Left lung (tissue), 10 donors: ENCODE measurements around the gene RAB28. TPM values are rescaled to one million over a fixed set of nuclear protein-coding genes. Genes with fewer than 3 reads are reported as not detected.

ENCODE experiments used
- ATAC-seq: fragments of 200-7000 bp; cut with Tn5 transposase; one replicate; pipeline ENCODE4 v1.9.1; 2020; ENCODE audit warnings: moderate library complexity
- DNase-seq, 4 donors: peaks; one replicate each; pipeline ENCODE4 v3.0.0-alpha.2; 2013 to 2020
- H3K27ac ChIP-seq, 2 donors: fragments of 200-600 bp; sonication (generic) in 1 of 2; one replicate each; pipeline versions ENCODE4 v1.5.0 to v1.8.0; 2020 to 2021
- H3K27me3 ChIP-seq, 2 donors: fragments of 200-600 bp; sonication (generic) in 1 of 2; one replicate each; pipeline versions ENCODE4 v1.5.0 to v1.8.0; 2020 to 2021
- H3K36me3 ChIP-seq, 2 donors: fragments of 200-600 bp; sonication (generic) in 1 of 2; one replicate each; pipeline versions ENCODE4 v1.5.0 to v1.8.0; 2020 to 2021
- H3K4me1 ChIP-seq, 2 donors: fragments of 200-600 bp; one replicate each; pipeline ENCODE4 v1.8.0; 2021
- H3K4me3 ChIP-seq, 2 donors: fragments of 200-600 bp; sonication (generic) in 1 of 2; one replicate each; pipeline versions ENCODE4 v1.5.0 to v1.8.0; 2020 to 2021; ENCODE audit warnings: mild to moderate bottlenecking in 1 of 2
- H3K9me3 ChIP-seq, 2 donors: fragments of 200-600 bp; sonication (generic) in 1 of 2; one replicate each; pipeline versions ENCODE4 v1.5.0 to v1.8.0; 2020 to 2021
- intact Hi-C, 2 donors: fragments of 100-400 bp; cut with DNase I; formaldehyde crosslinking; loops; one replicate each; pipeline versions ENCODE4 v1.11.2 to v1.14.2; 2022
- polyA plus RNA-seq, 6 donors: library from polyadenylated mRNA; unstranded; fragments of 120-200 nt; gene quantifications; one replicate each; pipeline ENCODE4 v1.2.1, GENCODE V29; 2013; ENCODE audit not compliant: insufficient read length in 6 of 6
- total RNA-seq, 2 donors: library from RNA; stranded (reverse); fragmentation: NEBNext Ultra II Directional; extraction: Animal tissue kit (Norgen Biotek cat#: 25700); gene quantifications; one replicate each; pipeline ENCODE4 v1.2.1, GENCODE V29; 2021
- TF ChIP-seq, protein P1 (sequence below), 2 donors: fragments of 200-600 bp; sonication (generic) in 1 of 2; IDR thresholded peaks; one replicate each; pipeline versions ENCODE4 v1.5.0 to v1.8.0; 2021; ENCODE audit warnings: antibody characterized with exemption in 2 of 2
- donor health status: DM: no; HTN: yes; CAD: no.
- donor health status: DM: no; HTN: no; CAD: no.

The RAB28 gene
- total and polyA plus RNA-seq, 8 donors: 12.2 to 33.4 (median 30.6) TPM

DNA sequence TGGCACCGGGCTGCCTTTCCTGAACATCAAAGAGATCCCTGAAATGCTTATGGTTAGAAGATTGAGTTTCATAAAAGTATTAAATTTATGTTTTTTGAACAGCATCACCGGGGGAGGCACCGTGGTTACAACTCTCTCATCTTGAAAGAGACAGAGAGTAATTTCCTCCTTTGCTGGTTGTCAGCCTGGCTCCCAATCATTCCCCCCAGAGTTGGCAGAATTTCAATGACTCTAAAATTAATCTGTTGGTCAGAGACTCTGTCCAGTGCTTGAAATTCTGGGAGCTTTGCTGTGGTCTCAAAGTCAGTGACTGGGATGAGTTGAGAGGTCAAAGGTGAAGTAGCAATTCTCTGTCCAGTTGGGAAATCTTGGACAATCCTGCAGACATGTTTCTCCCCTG, 135.9 kb downstream of the RAB28 start:
- ATAC-seq: no peak
- H3K4me1 ChIP-seq: no peaks in the 10 kb centered on the region
- TF ChIP-seq, protein P1, sequence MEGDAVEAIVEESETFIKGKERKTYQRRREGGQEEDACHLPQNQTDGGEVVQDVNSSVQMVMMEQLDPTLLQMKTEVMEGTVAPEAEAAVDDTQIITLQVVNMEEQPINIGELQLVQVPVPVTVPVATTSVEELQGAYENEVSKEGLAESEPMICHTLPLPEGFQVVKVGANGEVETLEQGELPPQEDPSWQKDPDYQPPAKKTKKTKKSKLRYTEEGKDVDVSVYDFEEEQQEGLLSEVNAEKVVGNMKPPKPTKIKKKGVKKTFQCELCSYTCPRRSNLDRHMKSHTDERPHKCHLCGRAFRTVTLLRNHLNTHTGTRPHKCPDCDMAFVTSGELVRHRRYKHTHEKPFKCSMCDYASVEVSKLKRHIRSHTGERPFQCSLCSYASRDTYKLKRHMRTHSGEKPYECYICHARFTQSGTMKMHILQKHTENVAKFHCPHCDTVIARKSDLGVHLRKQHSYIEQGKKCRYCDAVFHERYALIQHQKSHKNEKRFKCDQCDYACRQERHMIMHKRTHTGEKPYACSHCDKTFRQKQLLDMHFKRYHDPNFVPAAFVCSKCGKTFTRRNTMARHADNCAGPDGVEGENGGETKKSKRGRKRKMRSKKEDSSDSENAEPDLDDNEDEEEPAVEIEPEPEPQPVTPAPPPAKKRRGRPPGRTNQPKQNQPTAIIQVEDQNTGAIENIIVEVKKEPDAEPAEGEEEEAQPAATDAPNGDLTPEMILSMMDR (IDR thresholded peaks at IDR 0.05): no peak
- H3K27me3 ChIP-seq: no peaks in the 10 kb centered on the region
- H3K9me3 ChIP-seq: peaks cover 0 to 12% of the 10 kb centered on the region in 2 donors
- no peaks in the 10 kb centered on the region for H3K36me3 ChIP-seq
- no peak overlapping the region for H3K4me3 ChIP-seq
- no peak overlapping the region for H3K27ac ChIP-seq
- intact Hi-C loops: no loop called here
- DNase-seq: no peak

DNA sequence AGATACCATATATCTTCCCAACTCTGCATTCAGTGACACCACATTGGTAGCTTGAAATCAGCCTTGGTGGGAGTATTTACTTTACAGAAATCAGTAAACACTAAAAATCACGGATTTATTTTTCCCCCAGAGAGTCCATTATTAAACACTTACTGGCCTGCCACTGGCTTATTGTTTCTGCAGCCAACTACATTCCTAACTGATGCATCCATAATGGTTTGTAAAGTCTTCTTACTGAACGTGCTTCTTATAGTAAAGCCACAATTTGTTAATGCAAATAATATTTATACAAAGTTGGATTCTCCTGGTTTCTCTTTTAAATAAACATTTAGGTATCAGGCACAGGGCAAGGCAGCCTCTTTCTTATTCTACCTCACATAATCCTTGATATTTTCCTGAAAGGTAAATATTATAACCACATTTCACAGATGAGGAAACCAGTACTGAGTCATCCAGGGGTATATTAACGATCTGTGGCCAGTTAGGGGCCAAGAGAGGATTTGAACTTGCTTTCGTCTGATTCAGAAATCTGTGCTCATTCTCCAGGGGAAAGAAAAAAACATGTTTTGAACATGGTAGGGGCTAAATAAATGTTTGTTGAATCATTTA, 136.5 kb downstream of the RAB28 start:
- no peak for ATAC-seq
- Histone ChIP-seq H3K4me1 (no peaks in the 10 kb centered on the region), H3K27ac (no peak overlapping the region), H3K9me3 (peaks cover 0 to 10% of the 10 kb centered on the region in 2 donors), H3K36me3 (no peaks in the 10 kb centered on the region), H3K4me3 (no peak overlapping the region), H3K27me3 (no peaks in the 10 kb centered on the region)
- no peak for DNase-seq
- intact Hi-C loops: no loop called here
- TF ChIP-seq, protein P1 (IDR thresholded peaks at IDR 0.05): no peak

DNA sequence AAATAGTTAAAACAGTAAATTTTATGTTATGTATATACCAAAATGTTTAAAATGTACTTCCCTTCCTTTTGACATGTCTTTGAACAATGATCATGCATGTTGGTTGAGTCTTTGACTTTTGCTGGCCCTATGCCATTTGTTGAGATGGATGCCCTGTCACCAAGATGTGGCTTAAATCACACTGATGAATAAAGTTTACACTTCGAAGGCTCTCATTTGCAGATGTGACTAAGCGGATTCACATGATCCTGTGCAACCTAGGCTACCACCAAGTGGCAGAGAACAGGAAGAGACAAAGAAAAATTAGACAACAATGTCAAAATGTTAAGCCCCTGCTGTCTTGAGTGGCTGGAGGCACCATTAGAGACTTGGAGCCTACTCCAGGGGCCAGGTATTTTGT, 139.9 kb downstream of the RAB28 start:
- no peak for ATAC-seq
- DNase-seq: no peak
- Histone ChIP-seq H3K36me3 (no peaks in the 10 kb centered on the region), H3K27me3 (no peaks in the 10 kb centered on the region), H3K4me1 (no peaks in the 10 kb centered on the region), H3K27ac (no peak overlapping the region), H3K4me3 (no peak overlapping the region), H3K9me3 (peaks cover 0 to 2% of the 10 kb centered on the region in 2 donors)
- intact Hi-C loops: no loop called here
- TF ChIP-seq, protein P1 (IDR thresholded peaks at IDR 0.05): no peak

DNA sequence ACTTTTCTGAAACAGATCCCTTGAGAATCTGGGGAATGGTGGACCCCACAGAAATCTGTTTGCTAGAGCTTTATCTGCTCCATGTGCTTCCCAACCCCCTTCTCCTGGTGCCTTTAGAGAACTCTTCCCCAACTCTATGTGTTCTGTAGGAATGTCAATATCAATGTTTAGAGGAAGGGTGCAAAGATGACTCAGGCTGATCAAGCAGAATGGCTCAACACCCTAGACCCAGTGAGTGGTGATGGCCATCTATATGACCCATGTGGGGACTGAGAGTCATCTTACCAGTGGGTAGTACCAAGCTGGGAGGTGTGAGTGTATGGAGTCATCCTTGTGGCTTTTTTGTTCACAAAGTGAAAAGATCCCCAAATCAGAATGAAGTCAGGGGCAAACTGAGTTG, 143.5 kb downstream of the RAB28 start:
- DNase-seq (no peak), ATAC-seq (no peak)
- Histone ChIP-seq H3K27me3 (no peaks in the 10 kb centered on the region), H3K4me3 (no peak overlapping the region), H3K27ac (no peak overlapping the region), H3K9me3 (peaks cover 0 to 7% of the 10 kb centered on the region in 2 donors), H3K4me1 (no peaks in the 10 kb centered on the region), H3K36me3 (no peaks in the 10 kb centered on the region)
- TF ChIP-seq, protein P1 (IDR thresholded peaks at IDR 0.05): no peak
- intact Hi-C loops: no loop called here

DNA sequence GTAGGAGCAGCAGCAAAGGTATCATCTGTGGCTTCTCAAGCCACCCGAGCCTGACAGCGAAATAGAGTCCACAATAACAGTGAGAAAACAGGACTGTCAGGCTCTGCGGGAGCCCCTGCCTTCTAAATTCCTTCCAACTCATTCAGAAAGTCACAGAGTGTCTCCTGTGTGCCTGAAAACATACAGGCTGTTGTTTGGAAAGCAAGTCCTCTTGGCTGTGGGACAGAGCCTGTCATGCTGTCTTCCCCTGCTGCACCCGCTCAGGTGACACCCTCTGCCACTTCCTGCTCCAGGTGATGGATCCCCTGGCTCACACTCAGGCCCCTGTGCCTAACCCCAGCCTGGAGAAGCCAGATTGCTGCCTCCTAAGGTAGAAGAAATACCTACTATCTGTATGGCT, 152.3 kb downstream of the RAB28 start:
- Histone ChIP-seq H3K4me3 (no peak overlapping the region), H3K9me3 (peaks cover 0 to 3% of the 10 kb centered on the region in 2 donors), H3K27me3 (no peaks in the 10 kb centered on the region), H3K27ac (no peak overlapping the region), H3K4me1 (no peaks in the 10 kb centered on the region), H3K36me3 (no peaks in the 10 kb centered on the region)
- no peak for ATAC-seq
- DNase-seq: peak in 2 of 4 donors; percentile 43 to 47
- intact Hi-C loops: no loop called here
- TF ChIP-seq, protein P1 (IDR thresholded peaks at IDR 0.05): no peak
